Peyer's patch (tissue), 4 donors: ENCODE measurements around the gene SEZ6.

Source experiments
- POLR2A ChIP-seq, 2 donors: fragments of 450-650 bp; IDR thresholded peaks; one replicate each; pipeline ENCODE4 v1.5.1; 2017; ENCODE audit warnings: antibody characterized with exemption in 2 of 2, mild to moderate bottlenecking in 2 of 2, moderate library complexity in 2 of 2
- TF ChIP-seq, protein P1 (sequence below), 6 experiments: fragments of 450-650 bp in 4 of 6; fragments of 200-600 bp in 2 of 6; sonication (generic) in 1 of 6; IDR thresholded peaks; one replicate each; pipeline ENCODE4 v1.5.1; 2017 to 2019; ENCODE audit warnings: antibody characterized with exemption in 6 of 6, mild to moderate bottlenecking in 3 of 6, moderate library complexity in 1 of 6

DNA sequence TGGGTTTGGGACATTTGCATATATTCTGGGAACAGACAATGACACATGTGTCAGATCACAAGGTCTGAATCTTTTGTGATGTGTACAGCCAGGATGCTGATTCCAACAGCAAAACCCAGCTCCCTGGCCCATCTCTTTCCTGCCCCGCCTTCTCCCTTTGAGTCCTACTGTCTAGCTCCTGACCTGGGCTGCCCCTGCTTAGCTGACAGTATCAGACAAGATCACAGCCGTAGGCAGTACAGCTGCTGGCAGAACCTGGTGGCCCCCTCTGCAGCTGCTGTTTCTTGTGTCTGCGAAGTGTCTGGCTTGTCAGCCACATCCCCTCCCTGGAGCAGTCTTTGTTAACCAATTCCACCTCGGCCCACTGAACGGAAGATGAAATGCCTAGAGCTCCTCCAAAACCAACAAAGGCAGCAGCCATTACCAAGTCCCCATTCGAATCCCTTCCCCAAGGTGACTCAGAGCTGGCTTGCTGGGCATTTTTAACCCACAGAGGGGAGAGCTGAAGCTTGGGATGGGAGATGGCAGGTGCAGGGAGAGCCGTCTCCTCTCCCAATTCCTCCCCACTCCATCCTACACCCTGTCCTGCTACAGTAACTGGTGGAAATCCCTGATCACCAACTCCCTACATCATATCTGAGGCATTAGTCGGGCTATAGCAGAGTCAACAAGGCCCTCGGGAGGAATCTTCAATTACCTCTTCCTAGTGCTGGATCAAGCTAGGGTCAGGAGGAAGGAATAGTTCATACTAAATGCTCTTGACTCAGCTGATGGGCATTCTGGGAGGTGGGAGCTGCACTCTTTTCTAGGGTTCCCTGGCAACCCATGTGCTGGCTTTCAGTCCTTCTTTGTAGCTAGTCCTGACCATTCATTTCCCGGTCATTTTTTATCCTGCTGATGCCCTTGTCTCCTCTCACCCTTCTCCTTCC, 42.9 kb upstream of the SEZ6 start:
- TF ChIP-seq, protein P1, sequence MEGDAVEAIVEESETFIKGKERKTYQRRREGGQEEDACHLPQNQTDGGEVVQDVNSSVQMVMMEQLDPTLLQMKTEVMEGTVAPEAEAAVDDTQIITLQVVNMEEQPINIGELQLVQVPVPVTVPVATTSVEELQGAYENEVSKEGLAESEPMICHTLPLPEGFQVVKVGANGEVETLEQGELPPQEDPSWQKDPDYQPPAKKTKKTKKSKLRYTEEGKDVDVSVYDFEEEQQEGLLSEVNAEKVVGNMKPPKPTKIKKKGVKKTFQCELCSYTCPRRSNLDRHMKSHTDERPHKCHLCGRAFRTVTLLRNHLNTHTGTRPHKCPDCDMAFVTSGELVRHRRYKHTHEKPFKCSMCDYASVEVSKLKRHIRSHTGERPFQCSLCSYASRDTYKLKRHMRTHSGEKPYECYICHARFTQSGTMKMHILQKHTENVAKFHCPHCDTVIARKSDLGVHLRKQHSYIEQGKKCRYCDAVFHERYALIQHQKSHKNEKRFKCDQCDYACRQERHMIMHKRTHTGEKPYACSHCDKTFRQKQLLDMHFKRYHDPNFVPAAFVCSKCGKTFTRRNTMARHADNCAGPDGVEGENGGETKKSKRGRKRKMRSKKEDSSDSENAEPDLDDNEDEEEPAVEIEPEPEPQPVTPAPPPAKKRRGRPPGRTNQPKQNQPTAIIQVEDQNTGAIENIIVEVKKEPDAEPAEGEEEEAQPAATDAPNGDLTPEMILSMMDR (IDR thresholded peaks at IDR 0.05), result no peak
- TF ChIP-seq POLR2A (IDR thresholded peaks at IDR 0.05), result no peak
